Spleen (tissue), 7 donors: Measurements from ENCODE around the gene OR2C3.

ENCODE experiments used
- CTCF ChIP-seq, 11 experiments: fragments of 200-600 bp in 7 of 11; fragments of 450-650 bp in 4 of 11; sonication (generic) in 4 of 11; IDR thresholded peaks in 8 of 11; conservative IDR thresholded peaks in 3 of 11; 1 replicate in 7 of 11; 2 replicates in 4 of 11; pipeline versions ENCODE4 v1.4.0 to v1.8.0; 2016 to 2021; ENCODE audit warnings: antibody characterized with exemption in 11 of 11, inconsistent platforms in 4 of 11, mild to moderate bottlenecking in 1 of 11
- POLR2A ChIP-seq, 3 donors: fragments of 450-650 bp; IDR thresholded peaks; one replicate each; pipeline ENCODE4 v1.5.1; 2017; ENCODE audit warnings: antibody characterized with exemption in 3 of 3, mild to moderate bottlenecking in 1 of 3
- donor health status: DM: no; HTN: no; CAD: no; lungs with moderate emphysema.
- donor health status: DM: no; HTN: no; CAD: no.
- donor health status: DM: no; HTN: no; CAD: no.

- TF ChIP-seq CTCF (IDR thresholded peaks at IDR 0.05 in 8 of 11, conservative IDR thresholded peaks at IDR 0.05 in 3 of 11) (no peak), POLR2A (IDR thresholded peaks at IDR 0.05) (no peak)
Measured at GRCh38 chr1:247540581-247540980, 4.3 kb upstream of the OR2C3 start.
